Stimulated activated naive B cell treated with anti-CD40 and anti-IgM and Interleukin-4, amounts not matched to agents 10 μg/mL and 1 μg/mL and 100 μg/mL, for 72 hours (primary cell): ENCODE measurements around the gene AFTPH.
A peak's percentile ranks its signal among the peaks of the same experiment; 100 is the strongest.

Experiments
- ATAC-seq, 2 donors: fragments of 150-1000 bp; cut with Tn5 transposase; replicated peaks; 2 replicates each; pipeline ENCODE4 v1.10.0; 2021; ENCODE audit warnings: moderate library complexity in 1 of 2
- DNase-seq: peaks from one replicate; pipeline ENCODE4 v3.0.0; 2021
- H3K27ac Mint-ChIP-seq: one replicate; pipeline ENCODE4 v1.8.0; 2022; ENCODE audit warnings: mild to moderate bottlenecking, mixed read lengths
- H3K27me3 Mint-ChIP-seq, 2 donors: one replicate each; pipeline ENCODE4 v1.8.0; 2022; ENCODE audit warnings: mixed read lengths in 2 of 2
- H3K36me3 Mint-ChIP-seq, 2 donors: one replicate each; pipeline ENCODE4 v1.8.0; 2022; ENCODE audit warnings: mixed read lengths in 2 of 2, mild to moderate bottlenecking in 1 of 2
- H3K4me1 Mint-ChIP-seq, 2 donors: one replicate each; pipeline ENCODE4 v1.8.0; 2022; ENCODE audit warnings: mixed read lengths in 2 of 2, mild to moderate bottlenecking in 1 of 2
- H3K4me3 Mint-ChIP-seq, 2 donors: one replicate each; pipeline ENCODE4 v1.8.0; 2022; ENCODE audit warnings: mild to moderate bottlenecking in 2 of 2, mixed read lengths in 2 of 2, moderate library complexity in 1 of 2
- H3K9me3 Mint-ChIP-seq, 2 donors: one replicate each; pipeline ENCODE4 v1.8.0; 2022; ENCODE audit warnings: mixed read lengths in 2 of 2, mild to moderate bottlenecking in 1 of 2

The AFTPH gene

DNA sequence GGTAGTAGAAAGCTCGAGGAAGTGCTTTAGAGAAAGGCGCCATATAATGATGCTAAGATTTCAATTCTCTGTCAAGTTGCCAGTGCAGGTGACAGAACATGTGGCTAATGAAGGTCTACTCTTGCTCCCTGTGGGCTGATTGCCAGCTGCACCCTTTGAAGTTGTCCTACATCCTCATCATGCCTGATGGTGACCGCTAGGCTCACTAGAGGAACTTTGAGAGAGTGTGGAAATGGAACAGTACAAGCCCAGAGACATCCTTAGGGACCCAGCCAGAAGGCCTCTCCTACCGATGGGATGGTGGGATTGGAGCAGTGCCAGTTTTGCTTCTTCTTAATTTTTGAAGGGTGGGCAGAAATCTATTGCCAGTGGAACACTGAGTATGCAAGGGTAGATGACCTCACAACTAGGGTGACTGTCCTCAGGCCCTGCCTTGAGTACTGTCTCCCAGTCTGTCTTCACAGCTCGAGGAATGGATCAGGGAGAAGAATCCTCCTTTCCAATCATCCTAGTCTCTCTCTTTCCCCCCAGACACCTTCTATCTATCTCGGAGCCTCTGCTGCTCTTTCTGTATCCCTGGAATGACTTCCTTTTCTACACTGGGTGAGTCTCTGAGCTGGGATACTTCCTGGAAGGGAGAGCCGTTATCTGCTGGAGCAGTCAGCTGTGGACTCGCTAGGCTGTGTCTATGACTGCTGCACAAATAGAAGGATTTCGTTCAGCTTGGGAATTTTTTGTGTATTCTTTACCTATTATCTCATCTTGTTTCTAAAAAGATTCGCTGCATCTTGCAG is 36.7 kb upstream of the AFTPH start:
- Mint-ChIP-seq H3K4me3 (no peak overlapping the region), H3K27me3 (peaks cover 16 to 24% of the 10 kb centered on the region in 2 donors), H3K9me3 (no peaks in the 10 kb centered on the region), H3K4me1 (peaks cover 4 to 6% of the 10 kb centered on the region in 2 donors), H3K27ac (no peak overlapping the region), H3K36me3 (no peaks in the 10 kb centered on the region)
- ATAC-seq (peak in 1 of 2 donors; percentile 14), DNase-seq (no peak)

DNA sequence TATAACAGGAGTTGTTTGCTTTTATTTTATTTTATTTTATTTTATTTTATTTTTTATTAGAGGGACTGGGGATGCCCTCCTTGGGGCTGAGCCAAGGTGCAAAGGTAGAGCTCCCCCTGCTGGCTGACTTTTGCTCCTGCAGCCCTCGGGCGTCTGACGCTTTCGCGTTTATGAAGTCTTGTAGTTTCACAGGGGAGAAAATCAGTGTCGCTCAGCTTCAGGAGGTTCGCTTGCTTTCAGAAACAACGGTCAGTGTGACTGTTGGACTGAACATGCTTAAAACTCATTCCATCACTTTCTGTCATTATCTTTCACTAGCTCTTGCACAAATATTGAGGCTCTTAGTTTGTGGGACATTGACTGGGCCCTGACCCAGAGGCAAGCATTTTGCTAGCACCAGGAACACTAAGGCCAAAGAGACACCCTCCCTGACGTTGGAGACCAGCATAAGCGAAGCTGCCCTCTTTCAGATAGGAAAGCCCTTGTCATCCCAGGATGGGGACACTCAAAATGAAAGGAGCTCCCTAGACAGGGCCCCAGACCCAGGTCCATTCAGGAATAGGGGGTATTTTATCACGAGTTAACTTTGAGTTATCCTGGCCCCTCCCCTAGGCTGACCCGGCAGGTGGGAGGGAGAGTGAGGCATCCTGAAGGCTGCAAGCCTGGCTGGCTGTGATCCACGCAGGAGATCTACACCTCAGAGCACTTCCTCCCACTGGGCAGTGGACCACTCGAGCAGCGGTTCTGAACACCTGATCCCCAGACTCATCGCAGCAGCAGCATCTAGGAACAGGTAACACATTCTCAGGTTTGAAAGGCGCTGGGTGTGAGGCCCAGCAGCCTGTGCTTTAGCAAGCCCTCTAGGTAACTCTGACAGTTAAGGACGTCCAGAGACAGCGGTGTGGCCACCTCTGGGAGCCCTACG is 35.8 kb upstream of the AFTPH start:
- Mint-ChIP-seq H3K27ac (no peak overlapping the region), H3K9me3 (no peaks in the 10 kb centered on the region), H3K4me3 (no peak overlapping the region), H3K36me3 (no peaks in the 10 kb centered on the region), H3K27me3 (peaks cover 16 to 25% of the 10 kb centered on the region in 2 donors), H3K4me1 (peaks cover 4 to 6% of the 10 kb centered on the region in 2 donors)
- DNase-seq (peak; percentile 45), ATAC-seq (peak; percentile 85 to 90)

DNA sequence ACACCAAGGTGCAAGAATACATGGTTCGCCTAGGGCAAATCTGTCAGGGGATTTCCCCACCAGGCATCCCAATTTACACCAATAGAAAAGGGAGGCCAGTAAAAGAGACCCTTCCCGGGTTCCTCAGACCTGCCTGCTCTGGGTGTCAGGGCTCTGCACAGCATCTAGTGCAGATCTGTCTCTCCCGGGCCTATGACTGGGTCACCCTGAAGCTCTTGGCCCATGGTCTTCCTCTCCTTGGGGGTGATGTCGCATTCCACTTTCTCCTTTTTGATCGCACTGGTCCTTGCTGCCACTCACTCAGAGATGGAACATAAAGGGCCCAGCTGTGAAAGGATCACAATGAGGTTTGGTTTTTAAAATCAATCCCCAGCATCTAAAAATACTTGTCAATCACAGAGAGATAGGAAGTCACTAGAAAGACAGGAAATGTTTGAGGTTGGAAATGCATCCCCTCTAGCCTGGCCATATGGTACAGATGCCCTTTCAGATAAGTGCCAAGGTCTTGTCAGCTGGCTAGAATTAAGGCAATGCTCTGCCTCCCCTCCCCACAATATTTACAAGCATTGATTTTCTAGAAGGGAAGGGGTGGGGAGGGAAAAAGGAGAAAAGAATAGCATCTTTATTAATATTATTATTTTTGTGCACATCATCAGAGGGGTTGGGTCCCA is 34.9 kb upstream of the AFTPH start:
- Mint-ChIP-seq H3K4me3 (no peak overlapping the region), H3K27me3 (peaks cover 16 to 25% of the 10 kb centered on the region in 2 donors), H3K4me1 (peaks cover 4 to 6% of the 10 kb centered on the region in 2 donors), H3K27ac (no peak overlapping the region), H3K36me3 (no peaks in the 10 kb centered on the region), H3K9me3 (no peaks in the 10 kb centered on the region)
- no peak for ATAC-seq
- no peak for DNase-seq

DNA sequence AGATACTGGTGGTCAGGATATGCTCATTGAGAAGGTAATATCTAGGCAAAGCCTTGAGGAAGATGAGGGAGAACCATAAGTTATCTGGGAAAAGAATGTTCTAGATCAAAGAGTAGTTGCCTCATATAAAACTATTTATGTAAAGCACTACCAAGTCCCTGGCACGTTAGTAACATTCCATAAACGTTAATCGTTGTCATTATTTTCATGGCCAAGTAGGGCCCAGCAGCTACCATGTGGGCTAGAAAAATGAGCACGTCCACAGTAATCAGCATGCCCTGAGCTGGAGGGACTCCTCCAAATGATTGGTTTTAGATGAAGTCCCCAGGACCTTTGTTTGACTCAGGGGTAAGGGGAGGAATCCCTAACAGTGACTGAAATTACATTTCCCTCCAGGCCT is 32.7 kb upstream of the AFTPH start:
- no peak for DNase-seq
- Mint-ChIP-seq H3K4me1 (peaks cover 4 to 6% of the 10 kb centered on the region in 2 donors), H3K36me3 (no peaks in the 10 kb centered on the region), H3K27me3 (peaks cover 16 to 25% of the 10 kb centered on the region in 2 donors), H3K4me3 (no peak overlapping the region), H3K27ac (no peak overlapping the region), H3K9me3 (no peaks in the 10 kb centered on the region)
- ATAC-seq, result no peak

DNA sequence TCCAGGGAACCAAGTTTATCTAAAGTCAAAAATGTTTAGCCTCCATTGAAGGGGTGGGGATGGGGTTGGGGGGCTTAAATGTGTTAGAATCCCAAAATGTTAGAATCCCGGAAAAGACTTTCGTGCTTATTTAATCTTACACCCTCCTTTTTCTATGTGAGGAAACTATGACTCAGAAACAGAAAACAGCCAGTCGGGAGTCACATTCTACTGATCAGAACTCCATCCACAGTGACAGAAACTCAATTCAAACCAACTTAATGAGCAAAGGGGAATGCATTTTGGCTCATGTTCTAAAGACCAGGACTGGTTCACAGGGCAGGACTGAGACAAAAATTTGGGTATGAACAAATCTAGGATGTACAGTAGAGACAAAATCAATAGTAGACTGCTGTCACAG is 31.9 kb upstream of the AFTPH start:
- Mint-ChIP-seq H3K27me3 (peaks cover 23 to 33% of the 10 kb centered on the region in 2 donors), H3K9me3 (no peaks in the 10 kb centered on the region), H3K27ac (no peak overlapping the region), H3K36me3 (no peaks in the 10 kb centered on the region), H3K4me3 (no peak overlapping the region), H3K4me1 (peaks cover 4 to 6% of the 10 kb centered on the region in 2 donors)
- no peak for ATAC-seq
- no peak for DNase-seq

DNA sequence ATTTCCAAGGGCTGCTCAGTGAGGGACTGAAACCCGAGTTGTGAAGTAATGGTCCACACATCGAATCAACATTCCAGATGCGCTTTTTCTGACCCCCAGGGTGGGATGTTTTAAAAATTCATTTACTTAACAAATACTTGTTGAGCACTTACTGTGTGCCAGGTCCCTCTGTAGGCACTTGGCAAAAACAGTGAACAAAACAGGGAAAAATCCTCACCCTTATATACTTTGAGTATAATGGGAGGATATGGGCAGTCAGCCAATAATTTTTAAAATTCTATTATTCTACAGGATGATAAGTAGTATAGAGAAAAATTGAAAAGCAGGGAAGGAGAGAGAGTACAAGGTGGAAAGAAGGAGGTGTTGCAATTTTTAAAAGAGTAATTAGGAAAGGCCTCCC is 31.3 kb upstream of the AFTPH start:
- peaks cover 26 to 38% of the 10 kb centered on the region in 2 donors for H3K27me3 Mint-ChIP-seq
- no peak overlapping the region for H3K27ac Mint-ChIP-seq
- DNase-seq (no peak), ATAC-seq (no peak)
- no peaks in the 10 kb centered on the region for H3K36me3 Mint-ChIP-seq
- H3K4me1 Mint-ChIP-seq, result peaks cover 4 to 6% of the 10 kb centered on the region in 2 donors
- no peaks in the 10 kb centered on the region for H3K9me3 Mint-ChIP-seq
- H3K4me3 Mint-ChIP-seq, result no peak overlapping the region

DNA sequence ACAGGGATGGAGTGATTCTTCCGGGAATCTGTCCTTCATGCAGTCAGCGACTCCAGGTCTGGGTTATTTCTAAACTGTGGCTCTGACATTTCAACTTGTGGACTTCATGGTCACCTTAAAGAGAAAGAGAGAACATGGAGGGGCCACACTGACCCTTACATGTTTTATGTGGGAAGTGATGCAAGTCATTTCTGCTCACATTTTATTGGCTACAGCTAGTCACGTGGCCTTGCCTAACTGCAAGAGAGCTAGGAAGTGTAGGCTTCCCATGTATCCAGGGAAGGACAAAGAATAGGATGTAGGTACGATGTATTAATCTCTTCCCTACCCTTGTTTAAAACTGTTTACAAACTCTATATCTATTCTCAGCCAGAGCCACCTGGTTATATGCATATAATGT is 30.3 kb upstream of the AFTPH start:
- H3K4me1 Mint-ChIP-seq, result no peaks in the 10 kb centered on the region
- H3K4me3 Mint-ChIP-seq, result no peak overlapping the region
- H3K27me3 Mint-ChIP-seq, result peaks cover 26 to 42% of the 10 kb centered on the region in 2 donors
- no peaks in the 10 kb centered on the region for H3K9me3 Mint-ChIP-seq
- H3K27ac Mint-ChIP-seq, result no peak overlapping the region
- DNase-seq, result no peak
- ATAC-seq, result no peak
- no peaks in the 10 kb centered on the region for H3K36me3 Mint-ChIP-seq

DNA sequence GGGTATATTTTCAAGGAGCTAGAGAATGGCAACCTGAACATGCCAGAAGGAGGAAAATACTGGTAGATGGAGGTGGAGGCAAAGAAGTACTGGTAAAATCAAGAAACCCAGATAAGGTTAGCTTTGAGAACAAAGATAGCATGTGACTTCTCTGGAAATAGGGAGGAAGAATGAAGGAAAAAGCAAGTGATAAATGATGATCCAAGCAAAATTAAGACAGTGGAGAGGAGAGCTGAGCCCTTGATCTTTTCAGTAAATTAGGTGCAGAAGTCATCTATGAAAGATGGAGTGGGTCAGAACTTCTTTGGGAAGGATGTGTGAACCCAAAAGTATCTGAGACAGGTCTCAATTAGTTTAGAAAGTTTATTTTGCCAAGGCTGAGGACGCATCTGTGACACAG is 25.7 kb upstream of the AFTPH start:
- Mint-ChIP-seq H3K27ac (no peak overlapping the region), H3K27me3 (peaks cover 13 to 23% of the 10 kb centered on the region in 2 donors), H3K4me1 (peaks cover 0 to 6% of the 10 kb centered on the region in 2 donors), H3K4me3 (no peak overlapping the region), H3K9me3 (no peaks in the 10 kb centered on the region), H3K36me3 (no peaks in the 10 kb centered on the region)
- no peak for ATAC-seq
- DNase-seq, result no peak

DNA sequence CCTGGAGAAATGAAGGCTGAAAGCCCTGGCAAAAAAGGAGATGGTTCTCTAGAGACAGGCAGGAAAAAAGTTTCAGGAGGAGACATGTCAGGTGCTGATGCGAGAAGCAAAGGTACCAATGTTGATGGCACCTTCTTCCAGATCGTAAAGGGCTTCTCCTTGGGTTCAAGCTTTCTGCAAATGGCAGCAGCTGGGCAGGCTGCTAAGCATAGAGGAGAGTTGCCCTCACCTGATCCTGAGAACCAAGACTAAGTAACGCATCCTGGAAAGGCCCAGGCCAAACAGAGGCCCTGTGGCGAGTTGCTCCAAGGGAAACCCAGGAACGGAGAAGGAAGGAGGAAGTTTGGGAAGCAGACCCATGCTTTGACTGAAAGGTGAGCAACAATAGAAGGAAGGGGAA is 23.6 kb upstream of the AFTPH start:
- Mint-ChIP-seq H3K36me3 (no peaks in the 10 kb centered on the region), H3K4me1 (peaks cover 0 to 6% of the 10 kb centered on the region in 2 donors), H3K27me3 (peaks cover 18 to 29% of the 10 kb centered on the region in 2 donors), H3K27ac (no peak overlapping the region), H3K9me3 (no peaks in the 10 kb centered on the region), H3K4me3 (no peak overlapping the region)
- DNase-seq (no peak), ATAC-seq (no peak)

DNA sequence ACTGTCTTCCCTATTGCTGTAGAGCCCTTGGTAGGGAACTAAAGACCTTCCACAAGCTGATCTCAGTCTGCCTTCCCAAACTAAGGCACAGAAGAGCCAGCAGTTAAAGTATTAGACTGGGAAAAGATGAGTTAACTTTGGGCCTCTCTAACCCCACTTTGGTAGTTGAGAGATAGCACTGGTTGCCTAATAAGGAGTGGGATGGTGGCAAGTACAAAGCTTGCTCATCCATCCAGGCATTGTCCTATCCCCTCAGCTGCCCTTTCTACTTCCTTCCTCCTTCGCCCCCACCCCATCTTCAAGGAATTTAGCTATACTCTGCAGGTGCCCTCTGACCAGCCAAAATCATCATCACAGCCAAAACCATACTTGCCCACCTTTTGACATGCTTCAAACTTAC is 22.2 kb upstream of the AFTPH start:
- Mint-ChIP-seq H3K9me3 (no peaks in the 10 kb centered on the region), H3K27ac (no peak overlapping the region), H3K27me3 (peaks cover 14 to 25% of the 10 kb centered on the region in 2 donors), H3K36me3 (no peaks in the 10 kb centered on the region), H3K4me3 (no peak overlapping the region), H3K4me1 (peaks cover 0 to 6% of the 10 kb centered on the region in 2 donors)
- DNase-seq (no peak), ATAC-seq (no peak)

DNA sequence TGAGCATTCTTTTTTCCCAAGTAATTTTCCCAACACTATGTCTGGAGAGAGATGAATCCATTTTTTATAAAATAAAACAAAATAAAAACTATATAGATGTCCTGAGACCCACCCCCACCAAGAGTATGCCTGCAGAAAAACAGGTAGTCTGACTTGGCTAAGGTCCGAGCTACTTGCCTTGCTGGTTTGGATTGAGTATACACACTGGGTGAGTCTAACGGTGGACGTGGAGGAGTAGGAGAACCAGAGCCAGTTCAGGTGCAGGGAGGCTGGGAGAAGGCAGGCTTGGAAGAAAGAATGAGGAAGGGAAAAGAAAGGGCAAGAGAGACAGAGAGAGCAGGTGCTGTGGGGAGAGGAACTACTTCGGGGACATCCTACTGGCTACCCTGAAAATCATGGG is 21.3 kb upstream of the AFTPH start:
- no peaks in the 10 kb centered on the region for H3K36me3 Mint-ChIP-seq
- no peaks in the 10 kb centered on the region for H3K9me3 Mint-ChIP-seq
- peaks cover 0 to 6% of the 10 kb centered on the region in 2 donors for H3K4me1 Mint-ChIP-seq
- DNase-seq (no peak), ATAC-seq (no peak)
- H3K4me3 Mint-ChIP-seq, result no peak overlapping the region
- H3K27ac Mint-ChIP-seq, result no peak overlapping the region
- H3K27me3 Mint-ChIP-seq, result peaks cover 8 to 16% of the 10 kb centered on the region in 2 donors

DNA sequence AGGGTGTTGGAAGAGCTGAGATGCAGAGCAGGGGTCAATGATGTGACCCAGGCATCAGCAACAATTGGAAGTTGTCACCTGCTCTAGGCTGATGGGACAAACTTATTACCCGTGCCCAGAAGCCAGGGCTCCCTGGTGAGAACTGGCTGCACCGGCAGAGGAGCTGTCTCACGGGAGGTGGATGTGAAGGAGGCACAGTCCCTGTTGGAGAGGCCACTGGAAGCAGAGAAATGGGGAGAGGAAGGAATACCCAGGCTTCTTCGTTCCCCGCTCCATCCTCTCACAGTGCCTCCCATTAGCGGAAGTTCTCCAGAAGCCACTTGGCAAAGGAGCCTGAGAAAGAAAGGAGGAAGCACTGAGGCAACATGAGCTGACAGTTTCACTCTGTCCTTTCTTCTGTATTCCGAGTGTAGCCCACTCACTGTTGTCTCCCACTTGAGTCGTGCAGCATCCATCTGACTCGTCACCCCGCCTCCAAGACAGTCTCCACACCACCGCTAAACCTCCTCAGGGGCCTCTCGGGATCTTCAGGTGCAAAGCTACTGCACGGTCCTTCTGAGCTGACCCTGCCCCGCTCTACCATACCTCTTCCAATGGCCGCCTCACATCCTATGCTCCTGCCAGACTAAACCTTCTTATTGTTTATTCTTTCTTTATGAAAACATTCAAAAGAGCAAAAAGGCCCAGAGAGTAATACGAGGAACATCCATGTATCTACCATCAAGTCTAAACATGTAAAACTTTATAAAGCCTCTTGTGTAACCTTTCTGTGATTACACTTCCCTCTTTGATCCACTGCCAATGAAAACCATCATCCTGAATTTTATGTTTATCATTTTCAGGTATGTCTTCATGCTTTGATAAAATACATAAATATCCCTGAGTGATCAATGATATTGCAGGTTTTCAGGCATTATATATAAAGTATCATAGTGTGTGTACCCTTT is 19.1 kb upstream of the AFTPH start:
- no peak for DNase-seq
- Mint-ChIP-seq H3K4me3 (no peak overlapping the region), H3K36me3 (no peaks in the 10 kb centered on the region), H3K4me1 (peaks cover 0 to under 1% of the 10 kb centered on the region in 2 donors), H3K9me3 (no peaks in the 10 kb centered on the region), H3K27ac (no peak overlapping the region), H3K27me3 (peaks cover 8 to 14% of the 10 kb centered on the region in 2 donors)
- ATAC-seq, result no peak

DNA sequence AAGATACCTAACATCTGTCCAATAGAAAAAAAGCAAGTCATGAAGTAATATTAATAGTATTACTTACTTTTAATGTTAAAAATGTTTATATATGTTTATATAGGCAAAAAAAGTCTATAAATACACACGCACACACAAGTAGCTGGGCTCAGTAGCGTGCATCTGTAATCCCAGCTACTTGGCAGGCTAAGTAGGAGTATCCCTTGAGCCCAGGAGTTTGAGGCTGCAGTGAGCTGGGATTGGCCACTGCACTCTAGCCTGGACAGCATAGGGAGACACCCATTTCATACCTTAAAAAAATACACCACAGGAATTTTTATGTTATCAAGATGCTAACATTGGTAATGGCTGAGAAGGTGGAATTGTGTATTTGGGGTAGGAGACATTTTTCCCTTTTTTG is 17.4 kb upstream of the AFTPH start:
- H3K4me3 Mint-ChIP-seq, result no peak overlapping the region
- ATAC-seq, result no peak
- H3K27ac Mint-ChIP-seq, result no peak overlapping the region
- no peaks in the 10 kb centered on the region for H3K36me3 Mint-ChIP-seq
- peaks cover 4 to 13% of the 10 kb centered on the region in 2 donors for H3K27me3 Mint-ChIP-seq
- no peaks in the 10 kb centered on the region for H3K9me3 Mint-ChIP-seq
- no peaks in the 10 kb centered on the region for H3K4me1 Mint-ChIP-seq
- no peak for DNase-seq
